OCI-LY7 (cell line): ENCODE results near the gene PC. TPM values are rescaled to one million over a fixed set of nuclear protein-coding genes. Genes with fewer than 3 reads are reported as not detected.

ENCODE experiments used
- BruUV-seq: library from RNA; stranded (reverse); fragments of 400-500 nt; replicated peaks from 2 replicates; lab custom pipeline; 2021; lab: Mats Ljungman, UMichigan
- CTCF ChIA-PET: fragments of 300-600 bp; sonication (Branson Sonifier 250); formaldehyde crosslinking; loops from one replicate; lab custom pipeline; 2022; ENCODE audit warnings: antibody characterized with exemption; ENCODE audit not compliant: unreplicated experiment; lab: Charles Lee
- POLR2A ChIA-PET: fragments of 300-600 bp; sonication (Branson Sonifier 250); formaldehyde crosslinking; loops from one replicate; lab custom pipeline; 2022; ENCODE audit warnings: antibody characterized with exemption; lab: Charles Lee
- DNase-seq: peaks from one replicate; pipeline ENCODE4 v3.0.0-alpha.2; 2015; ENCODE audit warnings: low spot score
- H2AFZ ChIP-seq: fragments of 200-600 bp; sonication (generic), shearing (Covaris generic); 2 replicates; pipeline ENCODE4 v1.6.1; 2014; ENCODE audit warnings: mild to moderate bottlenecking, antibody characterized with exemption, low read length, moderate library complexity
- H3K27ac ChIP-seq: fragments of 200-600 bp; sonication (generic); 2 replicates; pipeline ENCODE4 v1.5.1; 2014; ENCODE audit warnings: mixed run types, low read depth, mild to moderate bottlenecking, moderate library complexity, low read length, inconsistent platforms; ENCODE audit not compliant: poor library complexity, severe bottlenecking
- H3K36me3 ChIP-seq: fragments of 200-600 bp; sonication (generic); 2 replicates; pipeline ENCODE4 v1.6.1; 2014; ENCODE audit warnings: mild to moderate bottlenecking, antibody characterized with exemption, low read length, moderate library complexity, mixed read lengths; ENCODE audit not compliant: insufficient read depth
- H3K4me1 ChIP-seq: fragments of 200-600 bp; sonication (generic); 2 replicates; pipeline ENCODE4 v1.5.1; 2014; ENCODE audit warnings: mild to moderate bottlenecking, low read length; ENCODE audit not compliant: insufficient read depth, poor library complexity, severe bottlenecking
- H3K4me2 ChIP-seq: fragments of 200-600 bp; sonication (generic); 2 replicates; pipeline ENCODE4 v1.6.1; 2014; ENCODE audit warnings: mild to moderate bottlenecking, low read length
- H3K4me3 ChIP-seq: fragments of 200-600 bp; sonication (generic); 2 replicates; pipeline ENCODE4 v1.5.1; 2014; ENCODE audit warnings: mild to moderate bottlenecking, low read depth, low read length; ENCODE audit not compliant: poor library complexity, severe bottlenecking
- H3K79me2 ChIP-seq: fragments of 200-600 bp; sonication (generic); 2 replicates; pipeline ENCODE4 v1.6.1; 2016; ENCODE audit warnings: low read depth, mild to moderate bottlenecking, low read length, moderate library complexity, mixed read lengths; ENCODE audit not compliant: insufficient read depth
- H3K9me2 ChIP-seq: fragments of 200-600 bp; sonication (generic); 2 replicates; pipeline ENCODE4 v1.6.1; 2016; ENCODE audit warnings: mild to moderate bottlenecking, low read length, mixed read lengths; ENCODE audit not compliant: insufficient read depth
- H3K9me3 ChIP-seq: fragments of 200-600 bp; sonication (generic); 2 replicates; pipeline ENCODE4 v1.6.1; 2014; ENCODE audit warnings: mild to moderate bottlenecking, mixed run types, low read length, mixed read lengths
- H4K20me1 ChIP-seq: fragments of 200-600 bp; sonication (generic); 2 replicates; pipeline ENCODE4 v1.6.1; 2014; ENCODE audit warnings: mild to moderate bottlenecking, antibody characterized with exemption, low read length, moderate library complexity, mixed read lengths; ENCODE audit not compliant: insufficient read depth
- CTCF ChIP-seq: fragments of 200-600 bp; sonication (generic); conservative IDR thresholded peaks from 2 replicates; pipeline ENCODE4 v1.5.1; 2014; ENCODE audit warnings: mild to moderate bottlenecking, antibody characterized with exemption, low read length, moderate library complexity, mixed read lengths
- EZH2phosphoT487 ChIP-seq: fragments of 200-600 bp; sonication (generic); IDR thresholded peaks from 2 replicates; pipeline ENCODE4 v1.6.1; 2018; ENCODE audit warnings: low read depth, borderline replicate concordance, mild to moderate bottlenecking, mixed run types, antibody characterized with exemption, low read length, moderate library complexity, mixed read lengths
- intact Hi-C: fragments of 100-400 bp; cut with micrococcal nuclease; formaldehyde crosslinking; loops from one replicate; pipeline ENCODE4 v1.10.0; 2022; ENCODE audit not compliant: unreplicated experiment
- total RNA-seq, 2 experiments: library from RNA; depleted of rRNA in 1 of 2; stranded (reverse); fragments of >200 nt in 1 of 2; shearing (Covaris generic) in 1 of 2; gene quantifications; 2 replicates each; pipeline ENCODE4 v1.2.3, GENCODE V29; 2014 to 2022

Gene PC
- total RNA-seq, 2 experiments from 2014 or later: 10.4 to 12.7 TPM

- Histone ChIP-seq H3K4me1 (peaks cover 6% of the 10 kb centered on the region), H3K9me3 (no peaks in the 10 kb centered on the region), H3K27ac (no peak overlapping the region), H3K4me3 (no peak overlapping the region), H3K4me2 (no peak overlapping the region), H4K20me1 (no peaks in the 10 kb centered on the region), H2AFZ (no peak overlapping the region), H3K79me2 (no peaks in the 10 kb centered on the region), H3K36me3 (no peaks in the 10 kb centered on the region), H3K9me2 (no peaks in the 10 kb centered on the region)
- intact Hi-C loops: loop anchor here (5.0 kb wide), 1 partner anchor 97 kb away; the partner anchor contains the start of gene C11orf86
- ChIA-PET CTCF (interaction anchor here (0.7 kb wide), 1 partner anchor 460 kb away, joined by 3 read pairs; no protein-coding TSS in a partner anchor), POLR2A (interaction anchor here (1.1 to 1.5 kb wide), 2 partner anchors 13 to 188 kb away, joined by 3 read pairs; no protein-coding TSS in a partner anchor)
- DNase-seq: peak; percentile 25
- BruUV-seq: no TSS peak
- TF ChIP-seq CTCF (no peak), EZH2phosphoT487 (no peak)
Measured at GRCh38 chr11:66880496-66881450, 77.4 kb downstream of the PC start.

GRCh38 chr11:66879999-66880398, 78.2 kb downstream of the PC start:
- Histone ChIP-seq H3K79me2 (no peaks in the 10 kb centered on the region), H3K4me2 (no peak overlapping the region)
- no TSS peak for BruUV-seq

More at GRCh38 chr11:66879999-66880398, 78.2 kb downstream of the PC start:
- H3K27ac ChIP-seq: no peak overlapping the region
- TF ChIP-seq CTCF (no peak), EZH2phosphoT487 (no peak)
- H4K20me1 ChIP-seq: no peaks in the 10 kb centered on the region
- ChIA-PET CTCF (interaction anchor here (0.7 kb wide), 1 partner anchor 460 kb away, joined by 3 read pairs; no protein-coding TSS in a partner anchor), POLR2A (no interaction called here)
- H3K9me2 ChIP-seq: no peaks in the 10 kb centered on the region
- no peak for DNase-seq
- H2AFZ ChIP-seq: no peak overlapping the region
- no peak overlapping the region for H3K4me3 ChIP-seq
- peaks cover 6% of the 10 kb centered on the region for H3K4me1 ChIP-seq
- H3K36me3 ChIP-seq: no peaks in the 10 kb centered on the region
- intact Hi-C loops: loop anchor here (5.0 kb wide), 1 partner anchor 97 kb away; the partner anchor contains the start of gene C11orf86
- no peaks in the 10 kb centered on the region for H3K9me3 ChIP-seq
